Loucy (cell line): ENCODE results near the gene GPR17.

Experiments
- EZH2phosphoT487 ChIP-seq: fragments of 200-600 bp; IDR thresholded peaks from 2 replicates; pipeline ENCODE4 v1.6.1; 2018; ENCODE audit warnings: antibody characterized with exemption, mild to moderate bottlenecking, moderate library complexity, borderline replicate concordance
- TF ChIP-seq, protein P1 (sequence below): fragments of 200-600 bp; sonication (generic); conservative IDR thresholded peaks from 2 replicates; pipeline ENCODE4 v1.5.1; 2014; ENCODE audit warnings: mild to moderate bottlenecking, antibody characterized with exemption, low read length

DNA sequence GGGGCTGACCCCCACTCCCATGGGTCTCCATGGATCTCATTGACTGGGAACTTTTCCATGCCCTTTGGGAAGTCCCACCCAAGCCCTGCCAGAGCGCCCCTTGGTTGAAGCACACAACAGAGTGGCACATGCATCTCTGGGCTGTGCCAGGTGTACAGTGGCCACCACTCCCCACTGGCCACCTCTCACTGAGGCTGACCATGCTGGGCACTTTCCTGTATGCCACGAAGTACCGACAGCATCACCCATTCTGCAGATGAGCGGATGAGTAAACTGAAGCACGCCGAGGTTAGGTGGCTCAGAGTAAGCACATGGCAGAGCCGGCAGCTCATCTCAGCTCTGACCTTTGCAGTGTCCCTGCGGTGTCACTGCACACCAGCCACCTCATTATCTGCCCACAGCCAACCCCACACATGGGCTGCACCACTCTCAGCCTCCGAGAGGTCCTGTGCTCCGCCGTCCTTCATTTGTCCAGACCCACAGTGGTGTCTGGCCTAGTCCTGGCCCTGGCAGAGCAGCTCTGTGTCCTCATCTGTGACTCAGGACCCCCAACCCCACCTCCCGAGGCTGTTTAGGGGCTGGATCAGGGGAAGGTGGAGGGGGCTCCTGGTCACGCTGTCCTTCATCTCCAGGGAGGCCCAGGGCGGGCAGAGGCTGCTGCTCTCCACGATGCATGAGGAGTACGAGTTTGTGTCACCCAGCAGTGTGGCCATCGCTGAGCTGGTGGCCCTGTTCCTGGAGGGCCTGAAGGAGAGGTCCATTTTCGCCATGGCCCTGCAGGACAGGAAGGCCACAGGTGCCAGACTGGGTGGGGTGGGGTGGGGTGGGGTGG is 18.0 kb upstream of the GPR17 start:
- TF ChIP-seq, protein P1, sequence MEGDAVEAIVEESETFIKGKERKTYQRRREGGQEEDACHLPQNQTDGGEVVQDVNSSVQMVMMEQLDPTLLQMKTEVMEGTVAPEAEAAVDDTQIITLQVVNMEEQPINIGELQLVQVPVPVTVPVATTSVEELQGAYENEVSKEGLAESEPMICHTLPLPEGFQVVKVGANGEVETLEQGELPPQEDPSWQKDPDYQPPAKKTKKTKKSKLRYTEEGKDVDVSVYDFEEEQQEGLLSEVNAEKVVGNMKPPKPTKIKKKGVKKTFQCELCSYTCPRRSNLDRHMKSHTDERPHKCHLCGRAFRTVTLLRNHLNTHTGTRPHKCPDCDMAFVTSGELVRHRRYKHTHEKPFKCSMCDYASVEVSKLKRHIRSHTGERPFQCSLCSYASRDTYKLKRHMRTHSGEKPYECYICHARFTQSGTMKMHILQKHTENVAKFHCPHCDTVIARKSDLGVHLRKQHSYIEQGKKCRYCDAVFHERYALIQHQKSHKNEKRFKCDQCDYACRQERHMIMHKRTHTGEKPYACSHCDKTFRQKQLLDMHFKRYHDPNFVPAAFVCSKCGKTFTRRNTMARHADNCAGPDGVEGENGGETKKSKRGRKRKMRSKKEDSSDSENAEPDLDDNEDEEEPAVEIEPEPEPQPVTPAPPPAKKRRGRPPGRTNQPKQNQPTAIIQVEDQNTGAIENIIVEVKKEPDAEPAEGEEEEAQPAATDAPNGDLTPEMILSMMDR = no peak
- no peak for TF ChIP-seq EZH2phosphoT487
